Measurements from ENCODE around the gene CT55.
A peak's percentile ranks its signal among the peaks of the same experiment; 100 is the strongest.
"Not testable (repeated sequence)": the region's sequence is repeated elsewhere in the genome, so short reads cannot be mapped to it uniquely, and the experiment has no call there.

The CT55 gene

GRCh38 chrX:135170877-135171519 lies at the start of gene CT55:
Gene CT55, minus strand, starts transcription at chrX:135171398. Its CDS starts 227 bp downstream, at chrX:135171171.
- DNase-seq (ENCODE audit: low spot score), result no peak

- DNase-seq (ENCODE audit: low spot score), result no peak
These were observed 42.1 kb upstream of the CT55 start for GRCh38 chrX:135213200-135213844.

GRCh38 chrX:135206427-135206826 lies 35.2 kb upstream of the CT55 start:
- DNase-seq (ENCODE audit: low spot score), result not testable (repeated sequence)

- DNase-seq (ENCODE audit: low spot score), result no peak
These were observed 29.1 kb upstream of the CT55 start for GRCh38 chrX:135200297-135200696.

- no peak for DNase-seq (ENCODE audit: low spot score)
These were observed 23.5 kb upstream of the CT55 start for GRCh38 chrX:135194684-135195083.

- DNase-seq (ENCODE audit: low spot score), result no peak
These were observed 22.5 kb upstream of the CT55 start for GRCh38 chrX:135193740-135194139.

GRCh38 chrX:135191838-135192237 lies 20.6 kb upstream of the CT55 start:
- no peak for DNase-seq (ENCODE audit: low spot score)

- DNase-seq (ENCODE audit: low spot score), result peak; percentile 15
These were observed 14.7 kb upstream of the CT55 start for GRCh38 chrX:135185795-135186443.

GRCh38 chrX:135178636-135179035 lies 7.4 kb upstream of the CT55 start:
- DNase-seq (ENCODE audit: low spot score), result no peak

- no peak for DNase-seq (ENCODE audit: low spot score)
These were observed 730 bp downstream of the CT55 start for GRCh38 chrX:135170468-135170867.

- DNase-seq (ENCODE audit: low spot score), result not testable (repeated sequence)
These were observed 1.7 kb downstream of the CT55 start for GRCh38 chrX:135169534-135169933.

- no peak for DNase-seq (ENCODE audit: low spot score)
These were observed 2.7 kb downstream of the CT55 start for GRCh38 chrX:135168486-135168885.

GRCh38 chrX:135154688-135155087 lies 16.5 kb downstream of the CT55 start:
- not testable (repeated sequence) for DNase-seq (ENCODE audit: low spot score)

GRCh38 chrX:135126145-135126544 lies 45.1 kb downstream of the CT55 start:
- not testable (repeated sequence) for DNase-seq (ENCODE audit: low spot score)

GRCh38 chrX:135120056-135120576 lies 51.1 kb downstream of the CT55 start, which contains the start of gene ETDB:
Gene ETDB, minus strand, starts transcription at chrX:135120526. Its CDS starts 1,265 bp downstream, at chrX:135119261.
- not testable (repeated sequence) for DNase-seq (ENCODE audit: low spot score)

- DNase-seq (ENCODE audit: low spot score), result not testable (repeated sequence)
These were observed 55.1 kb downstream of the CT55 start for GRCh38 chrX:135116064-135116463.

GRCh38 chrX:135114392-135114791 lies 56.8 kb downstream of the CT55 start:
- no peak for DNase-seq (ENCODE audit: low spot score)

- no peak for DNase-seq (ENCODE audit: low spot score)
These were observed 58.5 kb downstream of the CT55 start for GRCh38 chrX:135112743-135113142.

GRCh38 chrX:135112096-135112729 lies 59.0 kb downstream of the CT55 start:
- DNase-seq (ENCODE audit: low spot score), result peak; percentile 15

- no peak for DNase-seq (ENCODE audit: low spot score)
These were observed 61.6 kb downstream of the CT55 start for GRCh38 chrX:135109554-135109953.
